ENCODE data around the gene CYP4B1.
"Not testable (repeated sequence)": the region's sequence is repeated elsewhere in the genome, so short reads cannot be mapped to it uniquely, and the experiment has no call there.

Gene CYP4B1

DNA sequence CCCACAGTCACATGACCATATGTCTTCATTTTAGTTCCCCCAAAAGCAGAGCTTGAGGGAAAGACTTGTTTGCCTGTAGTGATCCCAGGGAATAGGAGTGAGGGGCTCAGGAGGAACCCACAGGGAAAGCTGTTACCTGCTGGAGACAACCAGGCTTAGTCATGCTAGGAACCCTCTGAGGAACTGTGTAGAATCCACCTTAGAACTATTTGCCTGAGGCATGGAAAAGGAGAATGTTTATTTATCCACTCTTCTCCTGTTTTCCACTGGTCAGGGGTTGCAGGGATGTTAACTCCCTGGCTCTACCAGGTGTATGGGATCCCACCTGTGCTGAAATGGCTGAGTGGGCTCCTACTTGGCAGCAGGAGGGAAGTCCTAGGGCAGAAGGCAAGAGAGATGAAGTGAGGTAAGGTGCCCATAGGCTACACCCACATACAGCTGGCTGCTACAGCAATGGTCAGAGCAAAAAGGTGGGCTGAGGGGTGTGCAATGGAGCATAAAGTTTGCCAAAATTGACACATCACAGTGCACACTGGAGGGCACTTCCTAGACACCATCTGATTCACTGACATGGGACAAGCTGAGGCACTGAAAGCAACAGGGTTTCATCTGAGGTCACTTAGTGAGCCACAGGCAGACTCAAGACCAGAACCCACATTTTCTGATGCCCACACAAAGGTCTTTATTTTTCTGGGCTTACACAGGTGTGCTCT is 29.7 kb upstream of the CYP4B1 start:
- DNase-seq (ENCODE audit: low spot score): no peak
- Mint-ChIP-seq H3K27ac (no peak overlapping the region), H3K9me3 (peaks cover 23% of the 10 kb centered on the region), H3K4me1 (ENCODE audit: low read depth) (no peaks in the 10 kb centered on the region), H3K4me3 (no peak overlapping the region), H3K36me3 (ENCODE audit: low read depth) (no peaks in the 10 kb centered on the region), H3K27me3 (ENCODE audit: low read depth) (no peaks in the 10 kb centered on the region)

DNA sequence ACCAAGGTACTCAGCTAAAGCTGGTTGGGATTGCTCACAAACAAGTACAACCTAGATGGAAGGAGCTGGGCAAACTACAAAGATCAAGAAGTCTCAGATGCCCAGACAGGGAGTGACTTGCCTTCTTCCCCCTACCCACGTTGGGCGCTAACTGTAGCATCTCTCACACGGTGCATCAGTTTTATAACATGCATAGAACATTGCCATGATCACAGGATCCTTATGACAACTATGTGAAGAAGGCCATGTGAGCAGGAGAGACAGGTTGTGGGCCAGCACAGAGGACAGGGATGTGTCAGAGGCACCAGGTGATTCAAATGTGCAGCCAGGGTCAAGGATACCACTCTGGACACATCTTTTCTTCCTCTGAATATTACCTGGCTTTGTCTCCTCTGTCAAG is 28.3 kb upstream of the CYP4B1 start:
- Mint-ChIP-seq H3K9me3 (peaks cover 23% of the 10 kb centered on the region), H3K4me1 (ENCODE audit: low read depth) (no peaks in the 10 kb centered on the region), H3K27me3 (ENCODE audit: low read depth) (no peaks in the 10 kb centered on the region), H3K36me3 (ENCODE audit: low read depth) (no peaks in the 10 kb centered on the region), H3K4me3 (no peak overlapping the region), H3K27ac (no peak overlapping the region)
- DNase-seq (ENCODE audit: low spot score): no peak

DNA sequence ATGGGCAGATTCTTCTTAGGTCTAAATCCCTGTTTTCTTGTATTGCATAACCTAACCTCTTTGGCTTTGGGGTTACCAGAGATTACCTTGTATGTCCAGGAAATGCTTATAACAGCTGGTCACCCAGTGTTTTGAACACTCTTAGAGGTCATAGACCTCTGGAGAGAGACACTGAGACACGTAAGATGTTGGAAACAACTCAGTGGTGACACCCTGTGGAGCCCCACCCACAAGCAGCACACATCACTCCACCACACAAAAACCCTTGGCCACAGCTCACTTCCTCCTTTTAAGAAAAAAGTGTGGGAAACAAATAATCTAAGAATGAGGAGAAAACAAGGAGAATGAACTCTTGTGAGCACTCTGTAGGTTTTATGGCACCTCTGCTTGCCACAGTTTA is 26.3 kb upstream of the CYP4B1 start:
- H3K4me3 Mint-ChIP-seq: no peak overlapping the region
- H3K27me3 Mint-ChIP-seq (ENCODE audit: low read depth): no peaks in the 10 kb centered on the region

DNA sequence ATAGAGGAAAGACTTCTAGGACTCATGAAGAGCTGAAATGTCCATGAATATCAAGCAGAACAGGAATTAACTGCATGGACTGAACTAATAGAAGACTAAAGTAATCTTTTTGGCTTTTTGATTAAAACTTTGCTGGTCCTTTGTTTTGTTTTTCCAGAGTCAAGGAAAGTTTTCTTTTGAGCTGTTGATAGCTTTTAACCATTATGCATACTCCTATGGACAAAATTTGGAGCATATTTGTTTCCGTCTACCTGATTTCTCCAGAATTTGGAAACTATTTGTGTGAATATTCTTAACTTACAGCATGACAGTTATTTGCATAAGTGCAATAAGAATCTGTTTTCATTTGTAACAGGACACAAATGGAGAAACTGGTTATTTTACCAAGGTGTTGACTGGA is 24.5 kb upstream of the CYP4B1 start:
- H3K4me1 Mint-ChIP-seq (ENCODE audit: low read depth): no peaks in the 10 kb centered on the region
- H3K27ac Mint-ChIP-seq: no peak overlapping the region
- no peak overlapping the region for H3K4me3 Mint-ChIP-seq
- peaks cover 13% of the 10 kb centered on the region for H3K9me3 Mint-ChIP-seq
- no peaks in the 10 kb centered on the region for H3K27me3 Mint-ChIP-seq (ENCODE audit: low read depth)
- H3K36me3 Mint-ChIP-seq (ENCODE audit: low read depth): no peaks in the 10 kb centered on the region
- DNase-seq (ENCODE audit: low spot score): no peak

More for the DNA sequence above, 26.3 kb upstream of the CYP4B1 start:
- H3K4me1 Mint-ChIP-seq (ENCODE audit: low read depth): no peaks in the 10 kb centered on the region
- no peaks in the 10 kb centered on the region for H3K36me3 Mint-ChIP-seq (ENCODE audit: low read depth)
- no peak for DNase-seq (ENCODE audit: low spot score)
- H3K27ac Mint-ChIP-seq: no peak overlapping the region
- peaks cover 23% of the 10 kb centered on the region for H3K9me3 Mint-ChIP-seq

DNA sequence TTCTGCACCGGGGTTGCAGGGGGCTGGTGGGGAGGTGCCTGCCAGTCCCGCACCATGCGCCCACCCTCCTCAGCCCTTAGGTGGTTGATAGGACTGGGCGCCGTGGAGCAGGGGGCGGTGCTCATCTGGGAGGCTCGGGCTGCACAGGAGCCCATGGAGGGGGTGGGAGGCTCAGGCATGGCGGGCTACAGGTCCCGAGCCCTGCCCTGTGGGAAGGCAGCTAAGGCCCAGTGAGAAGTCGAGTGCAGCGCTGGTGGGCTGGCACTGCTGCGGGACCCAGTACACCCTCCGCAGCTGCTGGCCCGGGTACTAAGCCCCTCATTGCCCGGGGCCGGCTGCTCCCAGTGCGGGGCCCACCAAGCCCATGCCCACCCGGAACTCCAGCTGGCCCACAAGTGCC is 20.4 kb upstream of the CYP4B1 start:
- not testable (repeated sequence) for H3K27me3 Mint-ChIP-seq (ENCODE audit: low read depth); H3K27ac Mint-ChIP-seq; H3K4me3 Mint-ChIP-seq; DNase-seq (ENCODE audit: low spot score); H3K9me3 Mint-ChIP-seq; H3K36me3 Mint-ChIP-seq (ENCODE audit: low read depth); H3K4me1 Mint-ChIP-seq (ENCODE audit: low read depth)

DNA sequence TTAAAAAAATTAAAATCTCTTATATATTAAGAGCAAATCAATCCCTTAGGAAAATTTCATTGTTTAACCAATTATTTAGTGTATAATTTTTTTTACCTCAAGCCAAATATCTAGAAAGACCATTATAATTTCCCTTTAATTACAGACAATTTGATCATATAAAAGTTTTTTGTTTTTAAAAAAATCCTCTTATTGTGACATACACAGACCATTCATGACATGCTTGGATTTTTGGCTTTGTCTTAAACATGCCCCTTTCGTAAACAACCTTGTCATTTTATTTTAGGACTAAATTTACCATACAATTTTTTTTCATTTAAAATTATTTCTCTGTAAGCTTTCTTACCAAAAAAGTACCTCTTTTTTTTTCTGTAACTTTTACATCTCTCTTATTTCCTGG is 14.2 kb upstream of the CYP4B1 start:
- Mint-ChIP-seq H3K9me3 (peaks cover 10% of the 10 kb centered on the region), H3K4me1 (ENCODE audit: low read depth) (no peaks in the 10 kb centered on the region), H3K36me3 (ENCODE audit: low read depth) (no peaks in the 10 kb centered on the region), H3K27ac (no peak overlapping the region), H3K27me3 (ENCODE audit: low read depth) (peaks cover 2% of the 10 kb centered on the region), H3K4me3 (no peak overlapping the region)
- no peak for DNase-seq (ENCODE audit: low spot score)

DNA sequence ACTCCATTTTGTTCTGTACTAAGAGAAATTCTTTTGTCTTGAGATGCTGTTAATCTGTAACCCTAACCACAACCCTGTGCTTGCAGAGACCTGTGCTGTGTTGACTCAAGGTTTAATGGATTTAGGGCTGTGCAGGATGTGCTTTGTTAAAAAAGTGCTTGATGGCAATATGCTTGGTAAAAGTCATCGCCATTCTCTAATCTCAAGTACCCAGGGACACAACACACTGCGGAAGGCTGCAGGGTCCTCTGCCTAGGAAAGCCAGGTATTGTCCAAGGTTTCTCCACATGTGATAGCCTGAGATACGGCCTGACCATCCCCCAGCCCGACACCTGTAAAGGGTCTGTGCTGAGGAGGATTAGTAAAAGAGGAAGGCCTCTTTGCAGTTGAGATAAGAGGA is 10.2 kb upstream of the CYP4B1 start:
- H3K4me3 Mint-ChIP-seq; DNase-seq (ENCODE audit: low spot score); H3K4me1 Mint-ChIP-seq (ENCODE audit: low read depth); H3K27me3 Mint-ChIP-seq (ENCODE audit: low read depth); H3K27ac Mint-ChIP-seq; H3K9me3 Mint-ChIP-seq; H3K36me3 Mint-ChIP-seq (ENCODE audit: low read depth): not testable (repeated sequence)

DNA sequence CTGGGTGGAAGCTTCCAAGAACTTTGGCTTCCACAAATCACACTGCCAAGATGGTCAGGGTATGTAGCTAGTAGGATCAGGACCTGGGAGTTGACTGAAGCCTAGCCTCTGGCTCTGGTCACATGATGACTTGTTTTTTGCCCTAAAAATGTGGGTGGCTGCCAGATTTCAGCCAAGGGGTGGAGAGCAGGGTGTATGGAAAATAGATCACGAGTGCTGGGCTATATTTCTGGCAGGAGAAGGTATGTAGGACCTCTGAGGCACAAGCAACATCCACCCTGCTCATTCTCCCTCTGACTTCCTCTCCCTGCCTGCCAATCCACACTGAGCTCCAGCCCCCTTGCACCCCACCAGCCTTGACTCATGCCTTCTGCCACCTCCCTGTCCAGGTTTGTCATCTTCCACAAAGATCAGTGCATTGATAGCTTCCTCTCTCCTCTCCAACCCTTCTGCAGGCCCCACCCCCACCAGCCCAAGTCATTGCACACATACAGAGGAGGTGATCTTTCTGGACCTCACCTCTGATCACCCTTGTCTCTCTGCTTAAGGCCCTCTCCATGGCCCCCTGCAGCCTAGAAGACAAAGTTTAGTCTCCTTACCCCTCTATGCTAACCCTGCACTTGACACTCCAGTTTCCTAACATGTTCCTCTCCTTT is 8.3 kb upstream of the CYP4B1 start:
- Mint-ChIP-seq H3K27me3 (ENCODE audit: low read depth) (peaks cover 2% of the 10 kb centered on the region), H3K36me3 (ENCODE audit: low read depth) (no peaks in the 10 kb centered on the region), H3K27ac (no peak overlapping the region), H3K9me3 (no peaks in the 10 kb centered on the region), H3K4me3 (no peak overlapping the region), H3K4me1 (ENCODE audit: low read depth) (no peaks in the 10 kb centered on the region)
- DNase-seq (ENCODE audit: low spot score): no peak

DNA sequence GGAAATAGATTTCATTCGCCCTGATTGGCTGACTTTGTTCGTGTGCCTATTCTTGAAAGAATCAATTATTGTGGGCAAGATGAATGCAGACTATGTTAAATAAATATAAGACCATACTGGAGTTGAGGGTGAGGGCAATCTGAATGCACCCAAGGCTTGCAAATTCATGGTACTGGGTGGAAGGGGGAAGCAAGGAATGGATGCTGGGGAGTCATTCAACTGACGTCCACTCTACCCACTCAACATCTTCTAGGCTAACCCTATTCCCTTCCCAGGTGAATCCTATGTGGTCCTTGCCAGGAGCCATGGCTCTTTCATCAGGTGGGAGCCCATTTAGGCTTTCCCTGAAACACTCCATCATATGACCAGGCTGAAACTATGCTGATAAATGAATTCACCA is 5.7 kb upstream of the CYP4B1 start:
- Mint-ChIP-seq H3K36me3 (ENCODE audit: low read depth) (no peaks in the 10 kb centered on the region), H3K4me1 (ENCODE audit: low read depth) (no peaks in the 10 kb centered on the region), H3K9me3 (no peaks in the 10 kb centered on the region), H3K27me3 (ENCODE audit: low read depth) (peaks cover 7% of the 10 kb centered on the region), H3K27ac (no peak overlapping the region), H3K4me3 (no peak overlapping the region)
- DNase-seq (ENCODE audit: low spot score): no peak

DNA sequence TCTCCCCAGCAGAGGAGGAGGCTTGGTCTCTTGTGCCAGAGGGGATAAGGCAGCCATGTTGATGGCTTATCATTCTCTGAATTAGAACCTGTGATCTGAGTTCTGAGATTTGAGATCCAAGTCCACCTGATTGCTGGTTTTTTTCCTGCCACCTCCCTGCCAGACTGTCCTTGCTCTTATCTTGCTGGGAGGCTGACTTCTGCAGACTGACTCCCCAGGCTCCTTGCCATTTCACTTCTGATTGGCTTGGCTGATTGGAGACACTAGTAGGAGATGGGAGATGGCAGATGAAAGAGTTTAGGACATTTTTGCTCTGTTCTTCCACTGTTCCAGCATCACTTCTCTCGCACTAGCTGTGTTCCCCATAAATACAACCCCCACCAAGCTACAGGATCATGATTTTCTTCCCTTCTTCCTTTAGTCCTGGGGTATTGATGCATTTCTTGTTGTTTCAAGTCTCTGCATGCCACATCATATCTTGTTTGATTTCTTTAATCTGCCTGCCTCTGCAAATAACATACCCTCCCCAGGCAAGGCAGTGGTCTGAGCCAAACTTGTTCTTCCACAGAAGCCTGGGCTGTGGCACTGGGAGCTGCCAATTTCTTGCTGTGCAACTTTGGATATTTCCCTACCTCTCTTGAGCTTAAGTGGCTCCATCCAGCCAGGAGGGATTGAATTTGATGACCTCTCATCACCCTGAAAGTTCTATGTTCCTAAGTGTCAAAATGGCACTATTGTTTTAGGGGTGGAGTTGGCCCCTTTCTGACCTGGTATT is 963 bp upstream of the CYP4B1 start:
- DNase-seq (ENCODE audit: low spot score): no peak
- peaks cover 8% of the 10 kb centered on the region for H3K27me3 Mint-ChIP-seq (ENCODE audit: low read depth)
- H3K36me3 Mint-ChIP-seq (ENCODE audit: low read depth): no peaks in the 10 kb centered on the region
- H3K4me3 Mint-ChIP-seq: no peak overlapping the region
- H3K4me1 Mint-ChIP-seq (ENCODE audit: low read depth): no peaks in the 10 kb centered on the region
- H3K27ac Mint-ChIP-seq: no peak overlapping the region
- H3K9me3 Mint-ChIP-seq: no peaks in the 10 kb centered on the region

DNA sequence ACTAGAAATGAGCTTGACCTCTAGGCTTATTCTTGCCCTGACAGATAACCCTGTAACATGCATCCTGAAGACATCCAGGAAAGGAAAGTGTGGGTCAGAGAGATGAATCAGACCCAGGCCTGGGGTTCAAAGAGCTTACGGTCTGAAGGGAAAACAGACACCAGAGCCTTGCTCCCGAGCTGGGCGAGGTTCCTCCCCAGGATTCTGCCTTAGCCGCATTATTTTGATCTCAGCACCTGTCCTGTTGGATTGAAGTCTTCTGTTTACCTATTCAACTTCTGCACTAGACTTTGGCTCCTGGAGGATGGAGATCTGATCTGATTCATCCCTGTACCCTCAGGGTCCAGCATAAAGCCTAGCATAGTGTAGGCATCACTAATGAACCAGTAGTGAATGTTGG is 1.9 kb downstream of the CYP4B1 start:
- Mint-ChIP-seq H3K27me3 (ENCODE audit: low read depth) (peaks cover 9% of the 10 kb centered on the region), H3K27ac (no peak overlapping the region), H3K4me3 (no peak overlapping the region)

DNA sequence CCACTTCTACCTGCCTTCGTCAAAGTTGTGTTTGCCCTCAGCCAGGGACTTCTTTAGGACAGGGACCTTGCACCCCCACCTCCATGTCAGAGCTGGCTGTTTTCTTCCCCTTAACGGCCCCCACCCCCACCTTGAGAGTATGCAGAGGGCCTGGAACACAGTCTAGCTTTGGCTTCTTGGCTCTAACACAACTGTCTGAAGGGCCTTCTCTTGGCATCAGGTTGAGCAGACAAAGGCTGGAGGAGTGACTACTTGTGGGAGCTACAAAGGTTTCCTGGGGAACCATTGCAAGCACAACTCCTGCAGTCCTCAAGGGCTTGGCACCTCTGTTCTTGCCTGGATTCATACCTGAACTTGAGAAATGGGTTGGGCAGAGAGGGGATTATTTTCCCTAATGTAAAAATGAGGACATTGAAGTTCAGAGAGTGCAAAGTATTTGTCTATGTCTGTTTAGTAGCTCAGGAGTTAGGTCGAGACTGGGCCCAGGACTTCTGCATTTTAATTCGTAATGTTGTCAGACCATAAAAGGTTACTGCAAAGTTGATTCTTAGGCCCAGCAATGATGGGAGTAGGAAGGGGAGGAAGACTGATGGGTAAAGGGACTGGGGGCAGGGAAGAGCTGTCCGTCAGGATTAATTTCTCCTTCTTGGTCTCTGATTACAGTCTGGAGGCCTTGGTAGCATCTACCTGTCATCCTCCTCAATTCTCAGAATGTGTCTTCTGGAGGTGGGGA is 2.6 kb downstream of the CYP4B1 start:
- no peak overlapping the region for H3K27ac Mint-ChIP-seq

More for the DNA sequence above, 1.9 kb downstream of the CYP4B1 start:
- Mint-ChIP-seq H3K4me1 (ENCODE audit: low read depth) (peaks cover 2% of the 10 kb centered on the region), H3K36me3 (ENCODE audit: low read depth) (no peaks in the 10 kb centered on the region), H3K9me3 (no peaks in the 10 kb centered on the region)
- no peak for DNase-seq (ENCODE audit: low spot score)

DNA sequence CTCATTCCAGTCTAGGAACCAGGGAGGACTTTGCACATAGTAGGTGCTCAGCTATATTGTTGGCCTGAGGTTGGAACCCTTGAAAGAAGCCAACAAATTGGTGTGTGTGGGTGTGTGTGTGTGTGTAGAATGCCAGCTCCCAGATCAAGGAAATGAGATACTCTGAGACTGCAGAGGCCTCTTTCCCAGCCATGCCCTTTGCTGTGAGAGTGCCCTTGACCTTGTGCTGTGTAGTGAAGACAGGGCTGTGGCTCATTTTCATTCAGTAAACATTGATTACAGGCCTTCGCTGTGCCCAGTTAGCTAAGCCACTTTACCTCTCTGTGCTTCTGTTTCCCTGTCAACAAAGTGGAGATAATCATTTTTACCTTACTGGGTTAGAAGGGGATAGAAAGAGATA is 3.2 kb downstream of the CYP4B1 start:
- no peak overlapping the region for H3K4me3 Mint-ChIP-seq
- no peaks in the 10 kb centered on the region for H3K9me3 Mint-ChIP-seq
- H3K36me3 Mint-ChIP-seq (ENCODE audit: low read depth): no peaks in the 10 kb centered on the region
- peaks cover 6% of the 10 kb centered on the region for H3K27me3 Mint-ChIP-seq (ENCODE audit: low read depth)
- no peak overlapping the region for H3K27ac Mint-ChIP-seq
- no peak for DNase-seq (ENCODE audit: low spot score)
- peaks cover 2% of the 10 kb centered on the region for H3K4me1 Mint-ChIP-seq (ENCODE audit: low read depth)

More for the DNA sequence above, 2.6 kb downstream of the CYP4B1 start:
- peaks cover 7% of the 10 kb centered on the region for H3K27me3 Mint-ChIP-seq (ENCODE audit: low read depth)
- peaks cover 2% of the 10 kb centered on the region for H3K4me1 Mint-ChIP-seq (ENCODE audit: low read depth)
- no peak overlapping the region for H3K4me3 Mint-ChIP-seq
- no peak for DNase-seq (ENCODE audit: low spot score)
- H3K36me3 Mint-ChIP-seq (ENCODE audit: low read depth): no peaks in the 10 kb centered on the region
- H3K9me3 Mint-ChIP-seq: no peaks in the 10 kb centered on the region

Measured in T-helper 2 cell treated with Interferon-gamma antibody and Interleukin-4, amounts not matched to agents 5 μg/mL and 100 μg/mL, for 36 hours (primary cell).